Measurements from ENCODE around the gene DSCAML1. TPM values are rescaled to one million over a fixed set of nuclear protein-coding genes. Genes with fewer than 3 reads are reported as not detected.

The DSCAML1 gene
- total and polyA plus RNA-seq, 9 of the 15 experiments (the other 6 are each of a cell fraction or from before 2014, with no cell fraction given), result not detected

- DNase-seq (ENCODE audit: extremely low read depth in 1 of 4, low spot score in 3 of 4), result no peak
- no peak for FAIRE-seq
- Histone ChIP-seq H3K4me1 (replicated peaks in 1 of 2; ENCODE audit: control insufficient read depth in 2 of 2, insufficient read depth in 2 of 2, low read length in 2 of 2) (no peaks in the 10 kb centered on the region; a peak in 1 of 5 replicates), H2AFZ (ENCODE audit: low read depth, low read length) (no peak overlapping the region), H3K9me1 (ENCODE audit: control insufficient read depth, insufficient read depth, low read length) (no peaks in the 10 kb centered on the region), H3K27me3 (ENCODE audit: control insufficient read depth in 2 of 2, insufficient read depth in 2 of 2, low read length in 2 of 2) (peaks cover 29 to 82% of the 10 kb centered on the region in 2 experiments; a peak in 4 of 5 replicates), H3K79me2 (ENCODE audit: control insufficient read depth, insufficient read depth, low read length) (no peaks in the 10 kb centered on the region), H3K27ac (ENCODE audit: extremely low read depth, low read depth, low read length) (no peak overlapping the region), H3K4me3 (no peak overlapping the region), H4K20me1 (replicated peaks; ENCODE audit: control insufficient read depth, insufficient read depth, low read length) (peaks cover 4% of the 10 kb centered on the region; the same call in 1 of the 2 replicates), H3K4me2 (ENCODE audit: insufficient read depth, low read length) (no peak overlapping the region), H3K9me3 (replicated peaks; ENCODE audit: control insufficient read depth, insufficient read depth, low read depth, low read length) (no peaks in the 10 kb centered on the region), H3K9ac (ENCODE audit: insufficient read depth in 1 of 2, low read depth in 2 of 2, low read length in 2 of 2) (no peak overlapping the region), H3K36me3 (ENCODE audit: control insufficient read depth, insufficient read depth, low read length) (no peaks in the 10 kb centered on the region)
- ChIA-PET CTCF (ENCODE audit: low intra/inter-chr PET ratio) (no interaction called here), POLR2A (interaction anchor here (0.6 to 0.9 kb wide), 2 partner anchors 25 to 172 kb away, joined by 3 to 4 read pairs; no protein-coding TSS in a partner anchor)
- WGBS (ENCODE audit: insufficient coverage, low coverage, missing lambda C conversion rate), result under 1% methylated on average over 14 of the region's 14 CpGs
- ATAC-seq, result no peak
- no TSS peak for BruUV-seq (replicated peaks)
- in situ Hi-C loops (cut with MboI), result no loop called here
- intact Hi-C loops (cut with micrococcal nuclease), result no loop called here
- TF ChIP-seq ZEB2 (IDR thresholded peaks at IDR 0.05), result no peak
These were observed 134.2 kb downstream of the DSCAML1 start for GRCh38 chr11:117662671-117663269.

GRCh38 chr11:117662255-117662654 is 134.8 kb downstream of the DSCAML1 start:
- no peak overlapping the region for H3K4me3 ChIP-seq
- CTCF ChIA-PET (ENCODE audit: low intra/inter-chr PET ratio), result no interaction called here
- H4K20me1 ChIP-seq (replicated peaks; ENCODE audit: control insufficient read depth, insufficient read depth, low read length), result peaks cover 4% of the 10 kb centered on the region; the same call in 1 of the 2 replicates
- H3K79me2 ChIP-seq (ENCODE audit: control insufficient read depth, insufficient read depth, low read length), result no peaks in the 10 kb centered on the region
- in situ Hi-C loops (cut with MboI) (no loop called here), intact Hi-C loops (cut with micrococcal nuclease) (no loop called here)
- no peaks in the 10 kb centered on the region; a peak in 1 of 5 replicates for H3K4me1 ChIP-seq (replicated peaks in 1 of 2; ENCODE audit: control insufficient read depth in 2 of 2, insufficient read depth in 2 of 2, low read length in 2 of 2)
- H3K27me3 ChIP-seq (ENCODE audit: control insufficient read depth in 2 of 2, insufficient read depth in 2 of 2, low read length in 2 of 2), result peaks cover 25 to 79% of the 10 kb centered on the region in 2 experiments; a peak in 4 of 5 replicates
- POLR2A ChIA-PET, result interaction anchor here (0.6 kb wide), 1 partner anchor 171 kb away, joined by 3 read pairs; no protein-coding TSS in a partner anchor
- no TSS peak for BruUV-seq (replicated peaks)
- H3K9me1 ChIP-seq (ENCODE audit: control insufficient read depth, insufficient read depth, low read length), result no peaks in the 10 kb centered on the region
- no peaks in the 10 kb centered on the region for H3K36me3 ChIP-seq (ENCODE audit: control insufficient read depth, insufficient read depth, low read length)
- DNase-seq (ENCODE audit: extremely low read depth in 1 of 4, low spot score in 3 of 4), result no peak
- no peak for ATAC-seq
- no peak overlapping the region for H3K4me2 ChIP-seq (ENCODE audit: insufficient read depth, low read length)
- no peak for FAIRE-seq
- H3K27ac ChIP-seq (ENCODE audit: extremely low read depth, low read depth, low read length), result no peak overlapping the region
- peak; percentile 68; the same call in 1 of the 2 replicates for TF ChIP-seq ZKSCAN1 (IDR thresholded peaks at IDR 0.05; ENCODE audit: low read depth, low read length)
- TF ChIP-seq ETV1 (tag; conservative IDR thresholded peaks at IDR 0.05; ENCODE audit: low read depth), result no peak
- no peak for TF ChIP-seq CSDE1 (IDR thresholded peaks at IDR 0.05)
- no peak for TF ChIP-seq SMARCB1 (IDR thresholded peaks at IDR 0.05; ENCODE audit: insufficient read length, low read depth)
- no peak for TF ChIP-seq YBX1 (IDR thresholded peaks at IDR 0.05)
- H2AFZ ChIP-seq (ENCODE audit: low read depth, low read length), result no peak overlapping the region
- no peak overlapping the region for H3K9ac ChIP-seq (ENCODE audit: insufficient read depth in 1 of 2, low read depth in 2 of 2, low read length in 2 of 2)
- no peaks in the 10 kb centered on the region for H3K9me3 ChIP-seq (replicated peaks; ENCODE audit: control insufficient read depth, insufficient read depth, low read depth, low read length)
- under 1% methylated on average over 8 of the region's 8 CpGs for WGBS (ENCODE audit: insufficient coverage, low coverage, missing lambda C conversion rate)

Data from K562 (cell line).